HG03060 (cell line): Measurements from ENCODE around the gene PGBD5.

Source experiments
- ATAC-seq: cut with Tn5 transposase; IDR thresholded peaks from one replicate; pipeline ENCODE4 v1.9.1; 2021; ENCODE audit warnings: low read depth, moderate number of reproducible peaks; ENCODE audit not compliant: unreplicated experiment

Gene PGBD5

GRCh38 chr1:230381049-230381467 lies 45.1 kb downstream of the PGBD5 start:
- ATAC-seq = no peak

GRCh38 chr1:230379928-230380327 lies 46.2 kb downstream of the PGBD5 start:
- no peak for ATAC-seq

- no peak for ATAC-seq
Observed at GRCh38 chr1:230379462-230379861, 46.7 kb downstream of the PGBD5 start.

- no peak for ATAC-seq
Observed at GRCh38 chr1:230377851-230378250, 48.3 kb downstream of the PGBD5 start.

GRCh38 chr1:230377324-230377723 lies 48.8 kb downstream of the PGBD5 start:
- ATAC-seq = no peak

GRCh38 chr1:230376296-230376695 lies 49.8 kb downstream of the PGBD5 start:
- ATAC-seq = no peak

GRCh38 chr1:230375780-230376179 lies 50.4 kb downstream of the PGBD5 start:
- no peak for ATAC-seq

GRCh38 chr1:230375147-230375546 lies 51.0 kb downstream of the PGBD5 start:
- no peak for ATAC-seq

- no peak for ATAC-seq
Observed at GRCh38 chr1:230371923-230372703, 54.0 kb downstream of the PGBD5 start.

- no peak for ATAC-seq
Observed at GRCh38 chr1:230370109-230370508, 56.0 kb downstream of the PGBD5 start.

- no peak for ATAC-seq
Observed at GRCh38 chr1:230368871-230369270, 57.3 kb downstream of the PGBD5 start.

- ATAC-seq = no peak
Observed at GRCh38 chr1:230368363-230368762, 57.8 kb downstream of the PGBD5 start.

- ATAC-seq = no peak
Observed at GRCh38 chr1:230366504-230366915, 59.6 kb downstream of the PGBD5 start.

- ATAC-seq = no peak
Observed at GRCh38 chr1:230365723-230366307, 60.3 kb downstream of the PGBD5 start.

GRCh38 chr1:230362949-230363348 lies 63.2 kb downstream of the PGBD5 start:
- ATAC-seq = no peak

- no peak for ATAC-seq
Observed at GRCh38 chr1:230361941-230362340, 64.2 kb downstream of the PGBD5 start.

GRCh38 chr1:230359992-230360668 lies 66.0 kb downstream of the PGBD5 start:
- no peak for ATAC-seq

GRCh38 chr1:230356869-230357794 lies 69.0 kb downstream of the PGBD5 start:
- ATAC-seq = no peak

- no peak for ATAC-seq
Observed at GRCh38 chr1:230356190-230356589, 69.9 kb downstream of the PGBD5 start.

GRCh38 chr1:230355594-230355993 lies 70.5 kb downstream of the PGBD5 start:
- no peak for ATAC-seq

- no peak for ATAC-seq
Observed at GRCh38 chr1:230355128-230355527, 71.0 kb downstream of the PGBD5 start.
